Measurements from ENCODE around the gene LAMA2.

The LAMA2 gene

GRCh38 chr6:129329678-129330077, 446.7 kb downstream of the LAMA2 start:
- DNase-seq: no peak

- DNase-seq: no peak
These were observed 448.7 kb downstream of the LAMA2 start for GRCh38 chr6:129331450-129332138.

GRCh38 chr6:129335792-129336191, 452.9 kb downstream of the LAMA2 start:
- no peak for DNase-seq

- no peak for DNase-seq
These were observed 455.7 kb downstream of the LAMA2 start for GRCh38 chr6:129338683-129339082.

- no peak for DNase-seq
These were observed 458.0 kb downstream of the LAMA2 start for GRCh38 chr6:129340983-129341382.

- no peak for DNase-seq
These were observed 459.3 kb downstream of the LAMA2 start for GRCh38 chr6:129342243-129342642.

- DNase-seq: no peak
These were observed 459.9 kb downstream of the LAMA2 start for GRCh38 chr6:129342796-129343195.

- no peak for DNase-seq
These were observed 461.4 kb downstream of the LAMA2 start for GRCh38 chr6:129344379-129344778.

- no peak for DNase-seq
These were observed 463.0 kb downstream of the LAMA2 start for GRCh38 chr6:129345890-129346289.

GRCh38 chr6:129346964-129347363, 464.0 kb downstream of the LAMA2 start:
- DNase-seq: no peak

GRCh38 chr6:129350278-129350677, 467.3 kb downstream of the LAMA2 start:
- DNase-seq: no peak

GRCh38 chr6:129351807-129352206, 468.9 kb downstream of the LAMA2 start:
- no peak for DNase-seq

- DNase-seq: no peak
These were observed 470.1 kb downstream of the LAMA2 start for GRCh38 chr6:129353067-129353466.

- no peak for DNase-seq
These were observed 473.2 kb downstream of the LAMA2 start for GRCh38 chr6:129356129-129356528.

- DNase-seq: no peak
These were observed 477.1 kb downstream of the LAMA2 start for GRCh38 chr6:129359811-129360681.

GRCh38 chr6:129360682-129360955, 477.7 kb downstream of the LAMA2 start:
- no peak for DNase-seq

GRCh38 chr6:129364037-129364436, 481.1 kb downstream of the LAMA2 start:
- DNase-seq: peak; percentile 43

- no peak for DNase-seq
These were observed 481.8 kb downstream of the LAMA2 start for GRCh38 chr6:129364767-129365166.

GRCh38 chr6:129368076-129368475, 485.1 kb downstream of the LAMA2 start:
- no peak for DNase-seq

GRCh38 chr6:129368970-129369369, 486.0 kb downstream of the LAMA2 start:
- no peak for DNase-seq

GRCh38 chr6:129369737-129370136, 486.8 kb downstream of the LAMA2 start:
- DNase-seq: no peak

- peak; percentile 6 for DNase-seq
These were observed 487.5 kb downstream of the LAMA2 start for GRCh38 chr6:129370268-129370916.

- no peak for DNase-seq
These were observed 498.9 kb downstream of the LAMA2 start for GRCh38 chr6:129381885-129382284.

- DNase-seq: no peak
These were observed 500.0 kb downstream of the LAMA2 start for GRCh38 chr6:129382916-129383315.
